Uterus (tissue), 4 donors: ENCODE measurements around the gene NEMP1. TPM values are rescaled to one million over a fixed set of nuclear protein-coding genes. Genes with fewer than 3 reads are reported as not detected.
A peak's percentile ranks its signal among the peaks of the same experiment; 100 is the strongest.

Experiments used
- DNase-seq, 2 donors: peaks; one replicate each; pipeline ENCODE4 v3.0.0-alpha.2; 2019 to 2020
- H3K27ac ChIP-seq, 2 donors: fragments of 200-600 bp; sonication (generic); 1 replicate in 1 of 2; 2 replicates in 1 of 2; pipeline ENCODE4 v1.5.1; 2016 to 2018
- H3K27me3 ChIP-seq, 2 donors: fragments of 200-600 bp; sonication (generic); one replicate each; pipeline ENCODE4 v1.5.1; 2018 to 2019; ENCODE audit warnings: control low read depth in 1 of 2
- H3K36me3 ChIP-seq, 2 donors: fragments of 200-600 bp; sonication (generic); one replicate each; pipeline ENCODE4 v1.5.1; 2019; ENCODE audit warnings: control low read depth in 1 of 2
- H3K4me1 ChIP-seq, 2 donors: fragments of 200-600 bp; sonication (generic); one replicate each; pipeline ENCODE4 v1.5.1; 2018 to 2019; ENCODE audit warnings: control low read depth in 1 of 2
- H3K4me3 ChIP-seq, 2 donors: fragments of 200-600 bp; sonication (generic); 1 replicate in 1 of 2; 2 replicates in 1 of 2; pipeline ENCODE4 v1.5.1; 2018 to 2019; ENCODE audit warnings: mild to moderate bottlenecking in 1 of 2
- H3K9me3 ChIP-seq, 2 donors: fragments of 200-600 bp; sonication (generic); one replicate each; pipeline ENCODE4 v1.5.1; 2019; ENCODE audit warnings: control low read depth in 1 of 2
- CTCF ChIP-seq, 4 experiments: fragments of 200-600 bp in 2 of 4; fragments of 450-650 bp in 2 of 4; sonication (generic) in 2 of 4; IDR thresholded peaks; one replicate each; pipeline ENCODE4 v1.5.1; 2016 to 2019; ENCODE audit warnings: antibody characterized with exemption in 4 of 4, mild to moderate bottlenecking in 2 of 4, moderate library complexity in 1 of 4
- POLR2A ChIP-seq, 2 donors: fragments of 450-650 bp; IDR thresholded peaks; one replicate each; pipeline ENCODE4 v1.6.1; 2016; ENCODE audit warnings: antibody characterized with exemption in 2 of 2, mild to moderate bottlenecking in 1 of 2, moderate library complexity in 1 of 2
- intact Hi-C: fragments of 100-400 bp; cut with DNase I; formaldehyde crosslinking; loops from one replicate; pipeline ENCODE4 v1.15.1; 2023; ENCODE audit warnings: low total_unique reads
- total RNA-seq, 4 donors: library from RNA; depleted of rRNA in 3 of 4; stranded (reverse); fragments of >200 nt in 3 of 4; gene quantifications; one replicate each; pipeline versions ENCODE4 v1.1.0 to v1.2.4, GENCODE V29; 2014 to 2023
- donor health status: DM: yes; HTN: yes; CAD: no.

NEMP1 gene
- total RNA-seq = 10 to 100 TPM in 2 of 4 donors, 1 to 10 TPM in 2; 1.5 to 18.0 (median 9.9) TPM

GRCh38 chr12:57078519-57079404 is at the start of gene NEMP1:
TSS of gene NEMP1 (minus strand) at chr12:57078791. CDS start at chr12:57078745, 46 bp downstream.
- peak within 1 kb of the TSS; percentile 66 to 83 for H3K4me3 ChIP-seq
- H3K27me3 ChIP-seq = no peaks in the 10 kb centered on the region
- no peaks in the 10 kb centered on the region for H3K9me3 ChIP-seq
- DNase-seq = peak; percentile 95 to 98
- peak within 1 kb of the TSS; percentile 82 to 94 for H3K27ac ChIP-seq
- H3K4me1 ChIP-seq = peaks cover 0 to 8% of the 10 kb centered on the region in 2 donors
- TF ChIP-seq CTCF (IDR thresholded peaks at IDR 0.05) (no peak), POLR2A (IDR thresholded peaks at IDR 0.05) (peak; percentile 46 to 56)
- intact Hi-C loops = no loop called here
- H3K36me3 ChIP-seq = no peaks in the 10 kb centered on the region

GRCh38 chr12:57127726-57128518 is 49.3 kb upstream of the NEMP1 start, which contains the start of gene LRP1:
TSS of gene LRP1 (plus strand) at chr12:57128483. CDS start at chr12:57128965, 482 bp downstream.
- TF ChIP-seq CTCF (IDR thresholded peaks at IDR 0.05) = peak in 1 of 4 experiments; percentile 5
- TF ChIP-seq POLR2A (IDR thresholded peaks at IDR 0.05) = peak; percentile 89 to 90
- DNase-seq = peak; percentile 88 to 90

GRCh38 chr12:57127101-57127725 is 48.6 kb upstream of the NEMP1 start:
- peak; percentile 72 to 73 for DNase-seq
- intact Hi-C loops = loop anchor here (5.0 kb wide), 1 partner anchor 50 kb away; no protein-coding TSS in a partner anchor
- no peak for TF ChIP-seq POLR2A (IDR thresholded peaks at IDR 0.05)
- TF ChIP-seq CTCF (IDR thresholded peaks at IDR 0.05) = peak; percentile 28 to 52 (median 35)
- H3K4me3 ChIP-seq = peak overlapping the region; percentile 94 to 99
- H3K27ac ChIP-seq = peak overlapping the region; percentile 99 to 100
- H3K4me1 ChIP-seq = peaks cover 0 to 12% of the 10 kb centered on the region in 2 donors
- H3K27me3 ChIP-seq = no peaks in the 10 kb centered on the region
- no peaks in the 10 kb centered on the region for H3K9me3 ChIP-seq
- no peaks in the 10 kb centered on the region for H3K36me3 ChIP-seq

More at GRCh38 chr12:57127726-57128518, 49.3 kb upstream of the NEMP1 start, which contains the start of gene LRP1:
- peak within 1 kb of the TSS; percentile 94 to 99 for H3K4me3 ChIP-seq
- intact Hi-C loops = loop anchor here (5.0 kb wide), 1 partner anchor 49 kb away; no protein-coding TSS in a partner anchor
- H3K36me3 ChIP-seq = no peaks in the 10 kb centered on the region
- H3K27ac ChIP-seq = peak within 1 kb of the TSS; percentile 99 to 100
- no peaks in the 10 kb centered on the region for H3K27me3 ChIP-seq
- peaks cover 0 to 15% of the 10 kb centered on the region in 2 donors for H3K4me1 ChIP-seq
- no peaks in the 10 kb centered on the region for H3K9me3 ChIP-seq

GRCh38 chr12:57126561-57126960 is 48.0 kb upstream of the NEMP1 start:
- intact Hi-C loops = loop anchor here (5.0 kb wide), 1 partner anchor 51 kb away; no protein-coding TSS in a partner anchor
- Histone ChIP-seq H3K9me3 (no peaks in the 10 kb centered on the region), H3K27ac (peak overlapping the region; percentile 99 to 100), H3K4me1 (peaks cover 0 to 6% of the 10 kb centered on the region in 2 donors), H3K36me3 (no peaks in the 10 kb centered on the region), H3K4me3 (no peak overlapping the region), H3K27me3 (no peaks in the 10 kb centered on the region)
- DNase-seq = peak in 1 of 2 donors; percentile 18
- TF ChIP-seq CTCF (IDR thresholded peaks at IDR 0.05) (no peak), POLR2A (IDR thresholded peaks at IDR 0.05) (no peak)
